Testis (tissue), 2 donors: ENCODE results near the gene RNF121.
"Not testable (repeated sequence)": the region's sequence is repeated elsewhere in the genome, so short reads cannot be mapped to it uniquely, and the experiment has no call there.

Source experiments
- CTCF ChIP-seq, 3 experiments: fragments of 450-650 bp in 2 of 3; fragments of 200-600 bp in 1 of 3; sonication (generic) in 1 of 3; IDR thresholded peaks; one replicate each; pipeline ENCODE4 v1.5.1; 2016 to 2019; ENCODE audit warnings: antibody characterized with exemption in 3 of 3, mild to moderate bottlenecking in 2 of 3, moderate library complexity in 1 of 3
- POLR2A ChIP-seq: fragments of 450-650 bp; IDR thresholded peaks from one replicate; pipeline ENCODE4 v1.6.1; 2017; ENCODE audit warnings: antibody characterized with exemption, mild to moderate bottlenecking, moderate library complexity

GRCh38 chr11:71910775-71911174 lies 18.1 kb upstream of the RNF121 start:
- TF ChIP-seq POLR2A; CTCF (IDR thresholded peaks at IDR 0.05): not testable (repeated sequence)
